ENCODE results near the gene CIB1.

GRCh38 chr15:90270502-90271150 lies 36.9 kb upstream of the CIB1 start:
- TF ChIP-seq CTCF (IDR thresholded peaks at IDR 0.05 in 4 of 5, conservative IDR thresholded peaks at IDR 0.05 in 1 of 5) (no peak), POLR2A (IDR thresholded peaks at IDR 0.05) (peak in 1 of 2 donors; percentile 49)

All from gastrocnemius medialis (tissue), 4 donors.